ENCODE data around the gene HNRNPH1.

Gene HNRNPH1

GRCh38 chr5:179618923-179619554 is 4.4 kb downstream of the HNRNPH1 start:
- H3K9ac ChIP-seq (ENCODE audit: low read length) = no peak overlapping the region

GRCh38 chr5:179617930-179618329 is 5.5 kb downstream of the HNRNPH1 start:
- Histone ChIP-seq H3K4me1 (ENCODE audit: control insufficient read depth, insufficient read depth, low read length) (peaks cover 36% of the 10 kb centered on the region), H3K4me3 (ENCODE audit: low read length) (no peak overlapping the region)

More at GRCh38 chr5:179618923-179619554, 4.4 kb downstream of the HNRNPH1 start:
- Histone ChIP-seq H3K4me3 (ENCODE audit: low read length) (peak overlapping the region; percentile 53), H3K36me3 (ENCODE audit: control insufficient read depth, insufficient read depth, low read length) (peaks cover 48% of the 10 kb centered on the region), H3K27me3 (ENCODE audit: control insufficient read depth, insufficient read depth, low read length) (no peaks in the 10 kb centered on the region), H3K4me1 (ENCODE audit: control insufficient read depth, insufficient read depth, low read length) (peaks cover 36% of the 10 kb centered on the region), H3K27ac (ENCODE audit: low read depth, low read length) (no peak overlapping the region)

DNA sequence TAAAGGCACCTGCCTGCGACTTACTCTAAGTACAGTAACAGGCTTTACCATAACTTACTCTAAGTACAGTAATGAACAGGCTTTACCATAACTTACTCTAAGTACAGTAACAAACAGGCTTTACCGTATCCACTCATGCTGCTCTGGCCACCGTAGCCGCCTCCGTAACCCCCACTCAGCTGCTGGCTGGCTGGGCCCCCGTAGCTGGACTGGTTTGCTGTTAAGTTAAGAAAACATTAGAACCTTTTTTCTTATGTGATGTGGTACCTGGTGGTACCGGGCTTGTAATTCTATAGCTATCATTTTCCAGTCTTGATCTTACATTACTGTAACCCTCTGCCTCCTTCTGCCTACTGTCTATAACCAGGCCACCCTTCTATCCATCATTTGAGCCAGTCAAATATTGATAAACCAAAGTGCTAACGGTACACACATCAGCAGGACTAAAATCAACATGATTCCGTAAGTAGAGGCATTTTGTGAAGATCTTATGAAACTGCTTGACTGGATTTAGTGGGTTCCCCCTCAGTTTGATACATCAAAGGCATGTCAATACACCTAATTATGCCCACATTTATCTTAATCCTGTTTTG is 7.4 kb downstream of the HNRNPH1 start:
- no peak overlapping the region for H3K9ac ChIP-seq (ENCODE audit: low read length)
- peaks cover 60% of the 10 kb centered on the region for H3K36me3 ChIP-seq (ENCODE audit: control insufficient read depth, insufficient read depth, low read length)
- H3K4me3 ChIP-seq (ENCODE audit: low read length) = no peak overlapping the region
- peaks cover 28% of the 10 kb centered on the region for H3K4me1 ChIP-seq (ENCODE audit: control insufficient read depth, insufficient read depth, low read length)
- no peak overlapping the region for H3K27ac ChIP-seq (ENCODE audit: low read depth, low read length)
- no peaks in the 10 kb centered on the region for H3K27me3 ChIP-seq (ENCODE audit: control insufficient read depth, insufficient read depth, low read length)

More at GRCh38 chr5:179617930-179618329, 5.5 kb downstream of the HNRNPH1 start:
- Histone ChIP-seq H3K27ac (ENCODE audit: low read depth, low read length) (no peak overlapping the region), H3K36me3 (ENCODE audit: control insufficient read depth, insufficient read depth, low read length) (peaks cover 58% of the 10 kb centered on the region), H3K27me3 (ENCODE audit: control insufficient read depth, insufficient read depth, low read length) (no peaks in the 10 kb centered on the region), H3K9ac (ENCODE audit: low read length) (no peak overlapping the region)

DNA sequence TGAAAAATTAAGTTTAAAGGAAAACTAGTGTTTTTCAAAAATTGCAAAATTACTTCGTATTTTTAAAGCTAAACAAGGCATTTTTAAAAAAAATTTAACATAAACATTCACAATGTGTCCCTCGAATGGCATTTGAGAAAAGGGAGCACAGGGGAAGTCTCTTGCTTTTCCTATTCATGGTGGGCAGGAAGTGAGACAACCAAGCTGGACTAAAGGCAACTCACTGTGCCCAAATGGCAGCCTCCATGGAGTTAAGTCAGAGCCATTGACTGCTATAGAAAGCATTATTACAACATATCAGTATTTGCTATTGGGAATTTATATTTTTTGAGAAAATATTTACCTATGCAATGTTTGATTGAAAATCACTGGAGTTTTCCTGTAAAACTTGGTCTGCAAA is 8.3 kb downstream of the HNRNPH1 start:
- Histone ChIP-seq H3K9ac (ENCODE audit: low read length) (no peak overlapping the region), H3K4me1 (ENCODE audit: control insufficient read depth, insufficient read depth, low read length) (peaks cover 19% of the 10 kb centered on the region), H3K27me3 (ENCODE audit: control insufficient read depth, insufficient read depth, low read length) (no peaks in the 10 kb centered on the region), H3K4me3 (ENCODE audit: low read length) (no peak overlapping the region), H3K27ac (ENCODE audit: low read depth, low read length) (no peak overlapping the region), H3K36me3 (ENCODE audit: control insufficient read depth, insufficient read depth, low read length) (peaks cover 57% of the 10 kb centered on the region)

GRCh38 chr5:179614745-179615144 is 8.7 kb downstream of the HNRNPH1 start:
- no peak overlapping the region for H3K27ac ChIP-seq (ENCODE audit: low read depth, low read length)
- H3K36me3 ChIP-seq (ENCODE audit: control insufficient read depth, insufficient read depth, low read length) = peaks cover 61% of the 10 kb centered on the region
- H3K4me3 ChIP-seq (ENCODE audit: low read length) = no peak overlapping the region
- no peaks in the 10 kb centered on the region for H3K27me3 ChIP-seq (ENCODE audit: control insufficient read depth, insufficient read depth, low read length)
- H3K4me1 ChIP-seq (ENCODE audit: control insufficient read depth, insufficient read depth, low read length) = peaks cover 16% of the 10 kb centered on the region
- no peak overlapping the region for H3K9ac ChIP-seq (ENCODE audit: low read length)

DNA sequence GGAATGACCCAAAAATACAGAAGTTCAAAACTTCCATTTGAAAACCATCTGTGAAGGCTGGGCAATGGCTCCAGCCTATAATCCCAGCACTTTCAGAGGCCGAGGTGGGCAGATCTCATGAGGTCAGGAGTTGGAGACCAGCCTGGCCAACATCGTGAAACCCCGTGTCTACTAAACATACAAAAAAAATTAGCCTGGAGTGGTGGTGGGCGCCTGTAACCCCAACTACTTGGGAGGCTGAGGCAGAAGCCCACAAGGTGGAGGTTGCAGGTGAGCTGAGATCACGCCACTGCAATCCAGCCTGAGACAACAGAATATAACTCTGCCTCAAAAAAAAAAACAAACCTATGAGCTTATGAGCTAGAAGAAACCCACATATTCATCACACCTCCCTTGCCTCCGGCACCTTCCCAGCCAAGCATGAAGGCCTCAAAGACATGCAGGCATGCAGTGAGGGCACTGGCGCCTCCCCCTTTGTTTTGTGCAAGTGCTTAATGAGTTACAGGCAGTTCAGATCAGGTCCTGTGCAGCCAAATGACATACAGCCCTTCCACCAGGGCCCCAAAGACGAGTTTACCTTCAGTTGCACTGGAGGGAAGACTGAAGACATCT is 9.9 kb downstream of the HNRNPH1 start:
- Histone ChIP-seq H3K27me3 (ENCODE audit: control insufficient read depth, insufficient read depth, low read length) (no peaks in the 10 kb centered on the region), H3K4me1 (ENCODE audit: control insufficient read depth, insufficient read depth, low read length) (peaks cover 7% of the 10 kb centered on the region), H3K4me3 (ENCODE audit: low read length) (no peak overlapping the region), H3K36me3 (ENCODE audit: control insufficient read depth, insufficient read depth, low read length) (peaks cover 64% of the 10 kb centered on the region), H3K9ac (ENCODE audit: low read length) (no peak overlapping the region), H3K27ac (ENCODE audit: low read depth, low read length) (no peak overlapping the region)

GRCh38 chr5:179612577-179613459 is 10.7 kb downstream of the HNRNPH1 start:
- Histone ChIP-seq H3K27ac (ENCODE audit: low read depth, low read length) (no peak overlapping the region), H3K4me3 (ENCODE audit: low read length) (no peak overlapping the region), H3K36me3 (ENCODE audit: control insufficient read depth, insufficient read depth, low read length) (peaks cover 64% of the 10 kb centered on the region), H3K9ac (ENCODE audit: low read length) (no peak overlapping the region), H3K27me3 (ENCODE audit: control insufficient read depth, insufficient read depth, low read length) (no peaks in the 10 kb centered on the region), H3K4me1 (ENCODE audit: control insufficient read depth, insufficient read depth, low read length) (no peaks in the 10 kb centered on the region)

DNA sequence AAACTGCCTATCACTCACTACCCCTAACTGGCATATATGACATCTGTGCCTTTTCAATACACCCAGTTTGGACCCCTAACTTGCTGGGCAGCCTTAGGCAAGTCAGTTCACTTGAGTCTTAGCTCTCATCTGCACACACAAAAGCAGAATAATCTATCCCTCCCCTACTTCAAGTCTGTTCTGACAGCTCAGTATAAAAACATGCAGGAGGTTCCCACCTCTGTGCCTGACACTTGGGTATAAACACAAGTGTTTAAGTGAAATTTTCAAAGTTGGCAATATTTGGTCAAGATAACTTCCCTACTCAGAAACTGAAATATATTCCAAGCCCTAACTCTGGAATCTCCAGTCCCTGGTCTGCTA is 12.6 kb downstream of the HNRNPH1 start:
- H3K4me1 ChIP-seq (ENCODE audit: control insufficient read depth, insufficient read depth, low read length) = peaks cover 6% of the 10 kb centered on the region
- no peaks in the 10 kb centered on the region for H3K27me3 ChIP-seq (ENCODE audit: control insufficient read depth, insufficient read depth, low read length)

GRCh38 chr5:179610109-179610902 is 13.2 kb downstream of the HNRNPH1 start:
- Histone ChIP-seq H3K4me1 (ENCODE audit: control insufficient read depth, insufficient read depth, low read length) (peaks cover 11% of the 10 kb centered on the region), H3K9ac (ENCODE audit: low read length) (no peak overlapping the region), H3K27me3 (ENCODE audit: control insufficient read depth, insufficient read depth, low read length) (no peaks in the 10 kb centered on the region), H3K27ac (ENCODE audit: low read depth, low read length) (no peak overlapping the region), H3K36me3 (ENCODE audit: control insufficient read depth, insufficient read depth, low read length) (peaks cover 61% of the 10 kb centered on the region), H3K4me3 (ENCODE audit: low read length) (no peak overlapping the region)

More for the DNA sequence above, 12.6 kb downstream of the HNRNPH1 start:
- H3K27ac ChIP-seq (ENCODE audit: low read depth, low read length) = no peak overlapping the region
- no peak overlapping the region for H3K9ac ChIP-seq (ENCODE audit: low read length)
- H3K4me3 ChIP-seq (ENCODE audit: low read length) = no peak overlapping the region
- peaks cover 58% of the 10 kb centered on the region for H3K36me3 ChIP-seq (ENCODE audit: control insufficient read depth, insufficient read depth, low read length)

GRCh38 chr5:179609834-179610108 is 13.7 kb downstream of the HNRNPH1 start:
- no peak overlapping the region for H3K27ac ChIP-seq (ENCODE audit: low read depth, low read length)
- H3K27me3 ChIP-seq (ENCODE audit: control insufficient read depth, insufficient read depth, low read length) = no peaks in the 10 kb centered on the region
- H3K4me1 ChIP-seq (ENCODE audit: control insufficient read depth, insufficient read depth, low read length) = peaks cover 12% of the 10 kb centered on the region
- H3K36me3 ChIP-seq (ENCODE audit: control insufficient read depth, insufficient read depth, low read length) = peaks cover 56% of the 10 kb centered on the region
- H3K9ac ChIP-seq (ENCODE audit: low read length) = no peak overlapping the region
- no peak overlapping the region for H3K4me3 ChIP-seq (ENCODE audit: low read length)

DNA sequence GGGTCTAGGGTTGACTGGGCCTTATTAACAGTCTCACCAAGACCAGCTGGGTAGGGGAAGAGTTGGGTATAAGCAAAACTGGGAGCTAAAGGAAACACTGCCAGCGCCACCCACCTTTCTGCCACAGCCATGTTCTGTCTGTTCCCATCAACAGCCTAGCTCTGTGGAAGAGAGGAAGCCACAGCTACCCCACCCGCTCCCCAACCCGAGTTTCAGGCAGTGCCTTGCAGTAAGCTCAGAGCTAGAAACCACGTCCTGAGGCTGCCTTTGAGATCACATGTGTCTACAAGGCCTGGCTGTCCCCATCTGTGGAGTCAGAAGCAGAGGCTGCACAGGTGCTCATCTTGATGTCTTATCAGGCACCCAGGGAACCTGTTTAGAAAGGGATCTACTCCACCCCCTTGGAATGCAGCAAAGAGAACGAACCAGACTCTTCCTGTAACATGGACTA is 15.3 kb downstream of the HNRNPH1 start:
- Histone ChIP-seq H3K27ac (ENCODE audit: low read depth, low read length) (peak overlapping the region; percentile 43), H3K27me3 (ENCODE audit: control insufficient read depth, insufficient read depth, low read length) (no peaks in the 10 kb centered on the region), H3K9ac (ENCODE audit: low read length) (no peak overlapping the region), H3K4me1 (ENCODE audit: control insufficient read depth, insufficient read depth, low read length) (peaks cover 12% of the 10 kb centered on the region), H3K36me3 (ENCODE audit: control insufficient read depth, insufficient read depth, low read length) (peaks cover 49% of the 10 kb centered on the region), H3K4me3 (ENCODE audit: low read length) (no peak overlapping the region)
